ENCODE data around the gene P2RY6. TPM values are rescaled to one million over a fixed set of nuclear protein-coding genes. Genes with fewer than 3 reads are reported as not detected.
"Not testable (repeated sequence)": the region's sequence is repeated elsewhere in the genome, so short reads cannot be mapped to it uniquely, and the experiment has no call there.

P2RY6 gene
- total RNA-seq, 8 experiments from 2014 or later, result 0.21 to 10.8 (median 0.95) TPM; not detected in 3

- Histone ChIP-seq H3K4me3 (no peak overlapping the region), H3K4me1 (replicated peaks in 1 of 2) (peaks cover 0 to 2% of the 10 kb centered on the region in 2 donors), H3K27ac (no peak overlapping the region)
- 20 to 100% (median 73%) methylated on average over 1 to 5 of the region's 8 CpGs; no CpG with 5 or more reads in 4 of the 10 experiments for WGBS, 10 experiments
- in situ Hi-C loops (cut with MboI; ENCODE audit: low pct_unique_long_range_greater_than_20kb in 2 of 9, low sequenced_read_pairs in 9 of 9, unreplicated experiment in 9 of 9), result no loop called here
- peak in 2 of 8 experiments; percentile 8 to 12 for ATAC-seq (replicated peaks in 6 of 8)
Measured at GRCh38 chr11:73268671-73269271, 3.4 kb upstream of the P2RY6 start.

- peaks cover 0 to 2% of the 10 kb centered on the region in 2 donors for H3K4me1 ChIP-seq (replicated peaks in 1 of 2)
- peak in 2 of 8 experiments; percentile 3 to 29 for ATAC-seq (replicated peaks in 6 of 8)
- 30 to 80% (median 64%) methylated on average over 1 to 3 of the region's 7 CpGs; no CpG with 5 or more reads in 6 of the 10 experiments for WGBS, 10 experiments
- no peak overlapping the region for H3K4me3 ChIP-seq
- H3K27ac ChIP-seq, result no peak overlapping the region
- in situ Hi-C loops (cut with MboI; ENCODE audit: low pct_unique_long_range_greater_than_20kb in 2 of 9, low sequenced_read_pairs in 9 of 9, unreplicated experiment in 9 of 9), result no loop called here
Measured at GRCh38 chr11:73269459-73270015, 2.6 kb upstream of the P2RY6 start.

GRCh38 chr11:73270016-73270854, 1.9 kb upstream of the P2RY6 start:
- H3K27ac ChIP-seq, result no peak overlapping the region
- peaks cover 0 to 2% of the 10 kb centered on the region in 2 donors for H3K4me1 ChIP-seq (replicated peaks in 1 of 2)
- peak in 3 of 8 experiments; percentile 12 to 24 (median 12) for ATAC-seq (replicated peaks in 6 of 8)
- in situ Hi-C loops (cut with MboI; ENCODE audit: low pct_unique_long_range_greater_than_20kb in 2 of 9, low sequenced_read_pairs in 9 of 9, unreplicated experiment in 9 of 9), result no loop called here
- H3K4me3 ChIP-seq, result no peak overlapping the region
- no CpG with 5 or more reads among the region's 7 CpGs for WGBS, 10 experiments

GRCh38 chr11:73270855-73271477, 1.2 kb upstream of the P2RY6 start:
- ATAC-seq (replicated peaks in 6 of 8), result no peak
- 63 to 100% (median 77%) methylated on average over 1 to 9 of the region's 18 CpGs; no CpG with 5 or more reads in 1 of the 10 experiments for WGBS, 10 experiments
- Histone ChIP-seq H3K4me3 (no peak overlapping the region), H3K4me1 (replicated peaks in 1 of 2) (peaks cover 0 to 2% of the 10 kb centered on the region in 2 donors), H3K27ac (no peak overlapping the region)
- in situ Hi-C loops (cut with MboI; ENCODE audit: low pct_unique_long_range_greater_than_20kb in 2 of 9, low sequenced_read_pairs in 9 of 9, unreplicated experiment in 9 of 9), result no loop called here

- ATAC-seq (replicated peaks in 6 of 8); H3K4me1 ChIP-seq (replicated peaks in 1 of 2); H3K4me3 ChIP-seq; H3K27ac ChIP-seq; in situ Hi-C loops (cut with MboI; ENCODE audit: low pct_unique_long_range_greater_than_20kb in 2 of 9, low sequenced_read_pairs in 9 of 9, unreplicated experiment in 9 of 9): not testable (repeated sequence)
- 73 to 100% (median 83%) methylated on average over 1 to 5 of the region's 10 CpGs; no CpG with 5 or more reads in 3 of the 10 experiments for WGBS, 10 experiments
Measured at GRCh38 chr11:73271478-73271865, 666 bp upstream of the P2RY6 start.

GRCh38 chr11:73272680-73273038, 521 bp downstream of the P2RY6 start:
- Histone ChIP-seq H3K4me1 (replicated peaks in 1 of 2) (peaks cover 0 to 2% of the 10 kb centered on the region in 2 donors), H3K4me3 (no peak overlapping the region), H3K27ac (no peak overlapping the region)
- in situ Hi-C loops (cut with MboI; ENCODE audit: low pct_unique_long_range_greater_than_20kb in 2 of 9, low sequenced_read_pairs in 9 of 9, unreplicated experiment in 9 of 9), result no loop called here
- no peak for ATAC-seq (replicated peaks in 6 of 8)
- 94 to 100% methylated on average over 1 to 3 of the region's 7 CpGs; no CpG with 5 or more reads in 8 of the 10 experiments for WGBS, 10 experiments

- WGBS, 10 experiments, result 30 to 93% (median 70%) methylated on average over 1 to 5 of the region's 8 CpGs; no CpG with 5 or more reads in 1 of the 10 experiments
- H3K4me3 ChIP-seq, result no peak overlapping the region
- peak in 3 of 8 experiments; percentile 13 to 45 (median 37) for ATAC-seq (replicated peaks in 6 of 8)
- in situ Hi-C loops (cut with MboI; ENCODE audit: low pct_unique_long_range_greater_than_20kb in 2 of 9, low sequenced_read_pairs in 9 of 9, unreplicated experiment in 9 of 9), result no loop called here
- H3K27ac ChIP-seq, result no peak overlapping the region
- H3K4me1 ChIP-seq (replicated peaks in 1 of 2), result peaks cover 0 to 2% of the 10 kb centered on the region in 2 donors
Measured at GRCh38 chr11:73273222-73273895, 1.2 kb downstream of the P2RY6 start.

GRCh38 chr11:73274191-73274590, 2.1 kb downstream of the P2RY6 start:
- H3K4me1 ChIP-seq (replicated peaks in 1 of 2); H3K27ac ChIP-seq; ATAC-seq (replicated peaks in 6 of 8); H3K4me3 ChIP-seq; in situ Hi-C loops (cut with MboI; ENCODE audit: low pct_unique_long_range_greater_than_20kb in 2 of 9, low sequenced_read_pairs in 9 of 9, unreplicated experiment in 9 of 9): not testable (repeated sequence)
- 77 to 98% (median 93%) methylated on average over 3 to 4 of the region's 4 CpGs for WGBS, 10 experiments

GRCh38 chr11:73274722-73275380, 2.7 kb downstream of the P2RY6 start:
- peak in 2 of 8 experiments; percentile 20 to 24 for ATAC-seq (replicated peaks in 6 of 8)
- Histone ChIP-seq H3K4me3 (no peak overlapping the region), H3K4me1 (replicated peaks in 1 of 2) (peaks cover 0 to 2% of the 10 kb centered on the region in 2 donors), H3K27ac (no peak overlapping the region)
- in situ Hi-C loops (cut with MboI; ENCODE audit: low pct_unique_long_range_greater_than_20kb in 2 of 9, low sequenced_read_pairs in 9 of 9, unreplicated experiment in 9 of 9), result no loop called here
- WGBS, 10 experiments, result 64 to 92% (median 82%) methylated on average over 2 to 4 of the region's 11 CpGs; no CpG with 5 or more reads in 5 of the 10 experiments

- H3K4me1 ChIP-seq (replicated peaks in 1 of 2), result peaks cover 0 to 2% of the 10 kb centered on the region in 2 donors
- WGBS, 10 experiments, result 80 to 100% (median 100%) methylated on average over 1 to 3 of the region's 4 CpGs; no CpG with 5 or more reads in 4 of the 10 experiments
- no peak overlapping the region for H3K27ac ChIP-seq
- in situ Hi-C loops (cut with MboI; ENCODE audit: low pct_unique_long_range_greater_than_20kb in 2 of 9, low sequenced_read_pairs in 9 of 9, unreplicated experiment in 9 of 9), result no loop called here
- ATAC-seq (replicated peaks in 6 of 8), result no peak
- no peak overlapping the region for H3K4me3 ChIP-seq
Measured at GRCh38 chr11:73275381-73275750, 3.2 kb downstream of the P2RY6 start.

GRCh38 chr11:73277467-73277866, 5.3 kb downstream of the P2RY6 start:
- in situ Hi-C loops (cut with MboI; ENCODE audit: low pct_unique_long_range_greater_than_20kb in 2 of 9, low sequenced_read_pairs in 9 of 9, unreplicated experiment in 9 of 9), result no loop called here
- WGBS, 10 experiments, result 75 to 100% (median 93%) methylated on average over 1 to 3 of the region's 3 CpGs; no CpG with 5 or more reads in 3 of the 10 experiments
- no peak for ATAC-seq (replicated peaks in 6 of 8)
- no peak overlapping the region for H3K27ac ChIP-seq
- no peak overlapping the region for H3K4me3 ChIP-seq
- H3K4me1 ChIP-seq (replicated peaks in 1 of 2), result peaks cover 0 to 2% of the 10 kb centered on the region in 2 donors

GRCh38 chr11:73280626-73281025, 8.5 kb downstream of the P2RY6 start:
- in situ Hi-C loops (cut with MboI; ENCODE audit: low pct_unique_long_range_greater_than_20kb in 2 of 9, low sequenced_read_pairs in 9 of 9, unreplicated experiment in 9 of 9), result no loop called here
- no peak overlapping the region for H3K4me3 ChIP-seq
- no peaks in the 10 kb centered on the region for H3K4me1 ChIP-seq (replicated peaks in 1 of 2)
- WGBS, 10 experiments, result 30 to 82% (median 53%) methylated on average over 2 to 4 of the region's 5 CpGs; no CpG with 5 or more reads in 3 of the 10 experiments
- H3K27ac ChIP-seq, result no peak overlapping the region
- ATAC-seq (replicated peaks in 6 of 8), result peak in 1 of 8 experiments; percentile 5
